Activated T-cell treated with anti-CD3 and anti-CD28 coated beads, Interleukin-2, amount 50 U/mL, for 48 hours (primary cell): ENCODE results near the gene IL1RAP.
A peak's percentile ranks its signal among the peaks of the same experiment; 100 is the strongest.
"Not testable (repeated sequence)": the region's sequence is repeated elsewhere in the genome, so short reads cannot be mapped to it uniquely, and the experiment has no call there.

ENCODE experiments used
- DNase-seq, 2 experiments: peaks; one replicate each; pipeline ENCODE4 v3.0.0-alpha.2; 2020

The IL1RAP gene

GRCh38 chr3:190514413-190515153 is 698 bp downstream of the IL1RAP start:
- peak; percentile 46 to 55 for DNase-seq

- DNase-seq: no peak
Observed at GRCh38 chr3:190516416-190516815, 2.5 kb downstream of the IL1RAP start.

GRCh38 chr3:190517687-190518086 is 3.8 kb downstream of the IL1RAP start:
- no peak for DNase-seq

- not testable (repeated sequence) for DNase-seq
Observed at GRCh38 chr3:190518531-190518930, 4.6 kb downstream of the IL1RAP start.

- DNase-seq: no peak
Observed at GRCh38 chr3:190519886-190520285, 6.0 kb downstream of the IL1RAP start.

- DNase-seq: no peak
Observed at GRCh38 chr3:190521998-190522397, 8.1 kb downstream of the IL1RAP start.

- no peak for DNase-seq
Observed at GRCh38 chr3:190522621-190523222, 8.8 kb downstream of the IL1RAP start.

- no peak for DNase-seq
Observed at GRCh38 chr3:190524942-190525341, 11.1 kb downstream of the IL1RAP start.

- no peak for DNase-seq
Observed at GRCh38 chr3:190525634-190526033, 11.7 kb downstream of the IL1RAP start.

GRCh38 chr3:190526787-190527762 is 13.2 kb downstream of the IL1RAP start:
- DNase-seq: no peak

- DNase-seq: no peak
Observed at GRCh38 chr3:190528706-190529105, 14.8 kb downstream of the IL1RAP start.

GRCh38 chr3:190531406-190531805 is 17.5 kb downstream of the IL1RAP start:
- no peak for DNase-seq

GRCh38 chr3:190532731-190533203 is 18.9 kb downstream of the IL1RAP start:
- no peak for DNase-seq

GRCh38 chr3:190533511-190534281 is 19.8 kb downstream of the IL1RAP start:
- no peak for DNase-seq

- no peak for DNase-seq
Observed at GRCh38 chr3:190534386-190534785, 20.5 kb downstream of the IL1RAP start.

- DNase-seq: no peak
Observed at GRCh38 chr3:190534986-190535385, 21.1 kb downstream of the IL1RAP start.

- no peak for DNase-seq
Observed at GRCh38 chr3:190537146-190537545, 23.3 kb downstream of the IL1RAP start.

- DNase-seq: no peak
Observed at GRCh38 chr3:190538288-190538687, 24.4 kb downstream of the IL1RAP start.

GRCh38 chr3:190539526-190539925 is 25.6 kb downstream of the IL1RAP start:
- no peak for DNase-seq

- no peak for DNase-seq
Observed at GRCh38 chr3:190541008-190541407, 27.1 kb downstream of the IL1RAP start.

- no peak for DNase-seq
Observed at GRCh38 chr3:190541560-190541959, 27.7 kb downstream of the IL1RAP start.

GRCh38 chr3:190542846-190543245 is 29.0 kb downstream of the IL1RAP start:
- DNase-seq: no peak

GRCh38 chr3:190543671-190544070 is 29.8 kb downstream of the IL1RAP start:
- DNase-seq: no peak
